Occipital lobe (tissue), 2 donors: ENCODE measurements around the gene GJD4. TPM values are rescaled to one million over a fixed set of nuclear protein-coding genes. Genes with fewer than 3 reads are reported as not detected.

Experiments
- DNase-seq: peaks from one replicate; lab custom pipeline; 2025; lab: John Stamatoyannopoulos, UW
- total RNA-seq: library from RNA; depleted of rRNA; stranded (reverse); fragments of >200 nt; gene quantifications from one replicate; pipeline ENCODE4 v1.2.3, GENCODE V29; 2014

GJD4 gene
- total RNA-seq, 1 donor from 2014 or later: not detected

DNA sequence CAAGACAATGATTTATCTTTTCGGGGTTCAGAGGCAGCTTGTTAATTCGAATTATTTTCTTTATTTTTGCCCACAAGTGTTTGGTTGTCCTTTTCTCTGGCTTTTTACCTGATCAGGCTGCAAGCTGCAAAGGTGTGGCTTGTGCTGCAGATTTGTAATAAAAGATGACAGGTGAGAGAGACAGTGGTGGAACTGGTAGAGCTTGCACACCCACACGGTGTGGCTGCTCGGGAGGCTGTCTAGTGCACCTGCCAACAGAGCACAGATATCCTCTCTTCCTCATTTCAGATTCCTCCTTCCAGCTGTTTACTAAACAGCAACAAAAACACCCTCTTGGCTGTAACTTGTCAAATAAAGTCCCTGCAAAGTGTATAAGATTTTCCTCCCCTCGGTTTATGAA lies 9.2 kb downstream of the GJD4 start:
- no peak for DNase-seq

DNA sequence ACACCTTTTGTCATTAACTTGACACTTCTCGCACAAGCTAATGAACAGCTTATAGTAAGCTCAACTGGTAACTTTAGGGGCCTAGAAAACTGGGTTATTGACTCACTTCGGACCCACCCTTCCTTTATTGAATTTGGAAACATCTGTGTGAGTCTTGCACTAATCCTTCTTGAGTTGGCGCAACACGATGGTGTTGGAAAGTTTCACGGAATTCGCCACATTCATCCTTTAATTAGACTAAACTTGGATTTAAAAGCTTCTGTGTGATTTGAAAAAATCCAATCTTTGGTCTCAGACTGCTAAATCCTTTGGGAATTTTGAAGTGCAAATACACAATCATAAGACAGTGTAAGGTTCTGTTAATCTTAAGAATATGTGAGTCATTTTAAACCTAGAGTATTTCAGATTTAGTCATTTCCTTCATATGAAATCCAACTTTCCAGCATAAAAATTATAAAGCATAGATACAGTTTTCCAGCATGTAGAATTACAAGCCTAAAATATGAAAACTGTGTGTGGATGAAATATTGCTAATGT lies 21.9 kb downstream of the GJD4 start:
- no peak for DNase-seq

DNA sequence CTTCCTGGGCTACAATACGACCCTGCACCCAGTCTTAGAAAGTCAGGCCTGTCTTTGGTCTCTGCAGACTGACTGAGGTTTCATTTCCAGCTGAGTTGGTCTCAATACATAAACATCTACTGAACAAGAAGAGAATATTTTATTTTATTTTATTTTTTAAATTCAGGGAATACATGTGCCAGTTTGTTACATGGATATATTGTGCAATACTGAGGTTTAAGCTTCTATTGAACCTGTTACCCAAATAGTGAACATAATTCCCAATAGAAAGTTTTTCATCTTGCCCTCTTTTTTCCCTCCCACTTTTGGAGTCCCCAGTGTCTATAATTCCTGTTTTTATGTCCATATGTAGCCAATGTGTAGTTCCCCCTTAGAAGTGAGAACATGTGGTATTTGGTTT lies 26.3 kb downstream of the GJD4 start:
- DNase-seq: no peak

DNA sequence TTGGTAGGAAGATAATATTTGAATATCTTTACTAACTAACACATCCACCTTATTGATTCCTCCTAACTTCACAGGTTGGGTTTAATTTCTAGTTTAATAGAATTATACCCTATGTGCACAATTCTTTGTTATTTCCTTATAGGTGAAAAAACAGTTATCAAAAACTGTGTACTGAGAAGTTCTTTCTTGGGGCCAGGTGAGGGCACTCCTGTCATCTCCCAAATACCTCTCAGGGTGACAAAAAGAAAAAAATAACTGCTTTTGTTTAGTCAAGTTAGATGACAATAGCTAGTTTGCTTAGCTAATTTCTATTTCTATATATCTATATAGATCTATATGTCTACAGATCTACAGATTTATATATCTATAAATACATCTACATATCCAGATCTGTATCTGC lies 26.9 kb downstream of the GJD4 start:
- DNase-seq: no peak

DNA sequence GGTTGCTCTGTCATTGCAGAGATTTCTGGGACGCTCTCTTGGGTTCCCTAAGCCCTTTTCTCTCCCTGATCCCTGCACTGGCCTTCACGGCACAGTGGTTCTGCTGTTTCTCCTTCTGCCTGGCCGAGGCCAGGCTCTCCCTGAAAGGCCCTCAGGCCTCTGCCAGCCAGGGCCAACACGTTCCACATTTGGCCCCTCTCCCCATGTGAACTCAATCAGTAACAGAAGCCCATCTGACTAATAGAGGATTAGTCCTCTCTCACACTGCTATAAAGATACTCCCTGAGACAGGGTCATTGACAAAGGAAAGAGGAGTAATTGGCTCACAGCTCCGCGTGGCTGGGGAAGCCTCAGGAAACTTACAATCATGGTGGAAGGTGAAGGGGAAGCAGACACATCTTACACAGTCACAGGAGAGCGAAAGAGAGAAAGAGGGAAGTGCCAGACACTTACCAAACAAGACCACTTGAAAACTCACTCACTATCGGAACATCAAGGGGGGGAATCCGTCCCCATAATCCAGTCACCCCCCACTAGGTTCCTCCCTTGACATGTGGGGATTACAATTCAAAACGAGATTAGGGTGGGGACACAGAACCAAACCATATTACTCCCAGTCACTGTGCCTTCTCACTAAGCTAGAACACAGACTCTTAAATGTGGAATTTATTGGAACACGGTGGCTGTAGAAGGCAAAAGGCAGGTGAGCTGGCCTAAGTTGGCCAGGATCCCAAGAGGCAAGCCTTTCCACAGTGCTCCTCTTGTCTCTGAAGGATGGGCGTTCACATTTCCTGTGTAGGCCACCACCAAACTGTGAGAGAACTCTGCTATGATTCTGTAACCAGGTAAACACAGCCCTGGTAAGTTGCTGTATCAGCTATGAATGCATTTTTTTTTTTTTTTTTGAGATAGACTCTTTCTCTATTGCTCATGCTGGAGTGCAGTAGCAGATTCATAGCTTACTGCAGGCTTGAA lies 28.2 kb downstream of the GJD4 start:
- DNase-seq: no peak

DNA sequence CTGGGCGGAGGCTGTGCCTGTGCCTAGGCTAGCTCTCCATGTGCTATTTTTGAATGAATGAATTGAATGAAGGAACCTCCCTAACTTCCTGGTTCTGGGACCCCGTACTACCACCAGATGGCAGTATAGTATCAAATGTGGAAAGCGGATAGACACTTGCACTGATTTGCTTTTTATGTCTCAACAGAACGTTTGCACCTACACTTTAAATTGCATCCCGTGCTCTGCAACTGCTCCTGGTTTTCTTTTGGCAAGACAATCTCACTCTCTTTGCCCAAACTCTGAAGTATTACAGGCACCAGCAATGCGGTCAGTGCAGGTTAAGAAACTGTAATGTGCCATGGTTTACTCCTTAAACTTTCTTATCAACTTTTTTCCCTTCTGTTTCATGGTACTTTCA lies 30.4 kb downstream of the GJD4 start:
- peak; percentile 43 for DNase-seq

DNA sequence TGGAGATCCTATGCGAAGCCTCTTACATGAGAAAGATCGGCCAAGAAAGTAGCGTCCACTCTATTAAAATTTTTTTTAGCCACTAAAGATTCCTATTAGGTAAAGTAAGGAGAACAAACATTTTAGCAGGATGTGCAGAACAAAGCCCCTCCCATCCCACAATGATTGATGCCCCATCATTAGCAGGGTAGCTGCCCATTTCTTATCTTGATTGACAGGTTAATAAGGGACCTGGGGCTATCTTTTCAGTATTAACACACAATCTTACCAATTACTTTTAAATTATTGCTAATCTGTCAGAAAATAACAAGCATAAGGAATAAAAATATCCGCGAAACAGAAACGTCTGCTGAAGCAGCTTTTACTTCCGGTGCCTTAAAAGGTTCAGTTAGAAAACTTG lies 31.8 kb downstream of the GJD4 start:
- no peak for DNase-seq

DNA sequence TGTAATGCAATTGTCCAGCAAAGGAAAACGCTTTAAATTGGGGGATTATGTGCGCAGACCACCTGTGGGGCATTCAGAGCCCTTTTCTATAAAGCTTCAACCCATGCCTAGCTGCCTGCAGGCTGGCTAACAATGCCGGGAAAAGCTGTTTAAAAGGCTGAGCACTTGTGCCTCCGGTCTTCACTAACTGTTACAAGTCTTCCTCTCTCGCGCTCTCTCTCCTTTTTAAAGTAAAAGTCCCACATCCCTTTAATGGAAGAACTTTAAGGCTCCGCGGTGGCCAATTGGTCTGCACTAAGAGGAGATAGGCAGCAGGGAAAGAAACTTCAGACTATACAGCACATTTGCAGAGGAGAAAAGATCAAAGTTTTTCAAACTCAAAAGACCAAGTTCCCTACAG lies 32.3 kb downstream of the GJD4 start:
- DNase-seq: no peak

DNA sequence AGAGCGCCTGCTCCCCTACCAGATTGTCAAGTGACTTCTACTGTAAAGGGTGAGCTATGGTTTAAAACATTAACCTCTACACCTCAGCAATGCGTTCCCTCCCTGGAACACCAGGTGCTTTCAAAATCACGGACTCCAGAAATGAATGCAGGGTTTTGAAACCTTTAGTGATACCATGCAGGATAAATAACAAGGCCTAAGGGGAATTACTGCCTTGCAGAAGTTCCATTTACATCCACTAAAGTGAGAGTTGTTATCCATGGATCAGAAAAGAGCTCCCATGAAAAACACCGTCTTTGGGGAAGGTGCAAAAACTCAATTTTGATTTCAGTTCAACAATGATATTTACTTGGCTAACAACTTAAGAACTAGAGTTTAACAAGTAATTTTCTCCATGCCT lies 33.0 kb downstream of the GJD4 start:
- no peak for DNase-seq

DNA sequence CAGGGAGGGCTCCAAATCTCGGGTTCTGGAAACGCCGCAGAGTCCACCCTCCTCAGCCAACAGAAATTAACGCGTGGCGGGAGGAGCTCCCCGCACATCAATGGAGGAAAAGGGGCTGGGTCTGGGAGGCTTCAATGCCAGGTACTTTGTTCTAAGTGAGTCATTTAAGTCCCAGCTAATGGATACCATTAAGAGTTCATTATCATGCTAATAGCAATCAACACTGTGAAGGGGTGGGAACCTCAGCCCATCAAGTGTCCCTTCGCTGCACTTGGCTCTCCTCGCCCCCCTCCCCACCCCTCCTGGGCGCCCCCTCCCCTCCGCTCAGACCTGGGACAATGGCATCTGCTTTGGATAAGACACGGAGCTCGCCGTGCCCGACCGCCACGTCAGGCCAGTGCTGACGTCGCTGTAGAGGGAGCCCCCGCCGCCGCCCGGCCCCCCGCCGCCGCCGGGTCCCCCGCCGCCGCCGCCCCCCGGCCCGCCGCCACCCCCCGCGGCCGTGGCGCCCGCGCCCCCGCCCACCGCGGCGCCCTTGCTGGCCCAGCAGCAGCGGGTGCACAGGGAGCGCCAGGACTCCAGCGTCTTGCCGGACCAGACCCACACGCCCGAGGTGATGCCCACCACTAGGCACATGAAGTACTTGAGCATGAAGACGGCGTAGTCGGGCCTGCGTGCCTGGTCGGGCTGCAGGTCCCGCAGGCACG lies 34.0 kb downstream of the GJD4 start:
- no peak for DNase-seq

DNA sequence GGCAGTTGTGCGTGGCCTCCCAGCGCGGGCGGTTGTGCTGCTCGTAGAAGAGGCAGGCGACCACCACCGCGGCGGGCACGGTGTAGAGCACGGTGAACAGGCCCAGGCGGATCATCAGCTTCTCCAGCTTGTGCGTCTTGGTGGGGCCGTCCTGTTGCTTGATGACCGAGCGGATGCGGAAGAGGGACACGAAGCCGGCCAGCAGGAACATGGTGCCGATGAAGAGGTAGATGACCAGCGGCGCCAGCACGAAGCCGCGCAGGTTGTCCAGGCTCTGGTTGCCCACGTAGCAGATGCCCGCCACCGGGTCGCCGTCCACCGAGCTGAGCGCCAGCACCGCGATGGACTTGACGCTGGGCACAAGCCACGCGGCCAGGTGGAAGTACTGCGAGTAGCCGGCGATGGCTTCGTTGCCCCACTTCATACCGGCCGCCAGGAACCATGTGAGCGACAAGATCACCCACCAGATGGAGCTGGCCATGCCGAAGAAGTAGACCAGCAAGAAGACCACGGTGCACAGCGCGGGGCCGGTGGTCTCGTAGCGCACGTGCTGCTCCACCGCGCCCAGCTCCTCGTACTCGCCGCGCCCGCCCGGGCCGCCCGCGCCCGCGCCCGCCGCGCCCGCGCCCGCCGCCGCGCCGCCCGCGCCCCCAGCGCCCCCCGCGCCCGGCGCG lies 34.7 kb downstream of the GJD4 start:
- no peak for DNase-seq

DNA sequence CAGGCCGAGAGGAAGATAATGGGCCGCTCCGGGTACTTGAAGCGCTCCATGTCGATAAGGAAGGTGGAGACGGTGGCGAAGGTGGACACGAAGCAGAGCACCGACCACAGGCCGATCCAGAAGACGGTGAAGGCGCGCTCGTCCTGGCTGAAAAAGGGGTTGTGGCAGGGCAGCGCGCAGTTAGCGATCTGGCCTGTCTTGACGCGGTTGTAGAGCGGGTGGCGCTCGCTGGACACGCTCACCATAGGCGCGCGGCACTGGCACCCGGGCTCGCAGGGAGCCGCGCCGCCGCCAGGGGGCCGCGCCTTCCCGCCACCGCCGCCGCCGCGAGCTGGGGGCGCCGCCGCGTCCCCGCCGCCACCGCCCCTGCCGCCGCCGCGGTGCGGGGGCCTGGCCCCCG lies 35.3 kb downstream of the GJD4 start:
- peak; percentile 30 for DNase-seq

DNA sequence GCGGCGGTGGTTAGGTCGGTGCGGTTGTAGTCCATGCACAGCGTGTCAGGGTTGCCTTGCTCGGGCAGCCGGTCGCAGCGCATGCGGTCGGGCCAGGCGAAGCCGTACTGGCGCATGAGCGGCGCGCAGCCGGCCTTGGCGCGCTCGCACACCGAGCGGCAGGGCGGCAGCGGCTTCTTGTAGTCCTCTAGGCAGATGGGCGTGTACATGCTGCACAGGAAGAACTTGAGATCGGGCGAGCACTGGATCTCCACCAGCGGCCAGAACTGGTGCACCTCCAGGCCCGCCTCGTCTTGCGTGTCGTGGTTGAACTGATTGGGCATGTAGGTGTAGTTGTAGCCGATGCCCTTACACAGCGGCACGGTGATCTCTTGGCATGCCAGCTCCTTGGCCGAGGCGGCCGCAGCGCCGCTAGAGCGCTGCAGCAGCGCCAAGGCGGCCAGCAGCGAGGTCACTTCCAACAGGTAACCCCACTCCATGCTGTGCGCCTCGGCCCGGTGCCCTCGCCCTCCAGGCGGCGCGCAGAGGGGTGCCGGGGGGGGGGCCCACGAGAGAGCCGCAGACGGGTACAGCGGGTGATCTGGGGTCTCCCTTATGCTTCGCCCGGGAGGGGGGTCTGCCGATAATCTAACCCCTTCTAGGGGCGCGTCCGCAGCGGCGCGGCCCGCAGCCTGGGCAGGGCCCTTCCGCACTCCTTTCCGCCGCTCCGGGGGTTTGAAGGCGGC lies 36.0 kb downstream of the GJD4 start:
- peak; percentile 47 for DNase-seq

DNA sequence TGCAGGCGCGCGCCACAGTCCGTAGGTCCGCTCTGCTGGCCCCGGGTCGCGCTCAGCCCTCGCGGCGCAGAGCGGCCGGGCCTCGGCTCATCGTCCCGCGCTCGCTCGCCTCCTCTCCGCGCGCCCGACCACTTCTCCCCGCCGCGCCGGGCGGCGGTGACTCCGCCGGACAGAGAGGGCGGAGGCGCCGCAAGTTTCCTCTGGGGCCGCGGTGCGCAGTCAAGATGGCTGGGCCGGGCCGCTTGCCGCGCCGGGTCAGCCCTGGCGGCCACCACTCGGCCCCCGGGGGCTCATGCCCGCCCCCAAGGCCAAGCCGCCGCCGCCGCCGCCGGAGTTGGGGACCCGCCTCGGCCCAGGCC lies 36.5 kb downstream of the GJD4 start:
- no peak for DNase-seq

DNA sequence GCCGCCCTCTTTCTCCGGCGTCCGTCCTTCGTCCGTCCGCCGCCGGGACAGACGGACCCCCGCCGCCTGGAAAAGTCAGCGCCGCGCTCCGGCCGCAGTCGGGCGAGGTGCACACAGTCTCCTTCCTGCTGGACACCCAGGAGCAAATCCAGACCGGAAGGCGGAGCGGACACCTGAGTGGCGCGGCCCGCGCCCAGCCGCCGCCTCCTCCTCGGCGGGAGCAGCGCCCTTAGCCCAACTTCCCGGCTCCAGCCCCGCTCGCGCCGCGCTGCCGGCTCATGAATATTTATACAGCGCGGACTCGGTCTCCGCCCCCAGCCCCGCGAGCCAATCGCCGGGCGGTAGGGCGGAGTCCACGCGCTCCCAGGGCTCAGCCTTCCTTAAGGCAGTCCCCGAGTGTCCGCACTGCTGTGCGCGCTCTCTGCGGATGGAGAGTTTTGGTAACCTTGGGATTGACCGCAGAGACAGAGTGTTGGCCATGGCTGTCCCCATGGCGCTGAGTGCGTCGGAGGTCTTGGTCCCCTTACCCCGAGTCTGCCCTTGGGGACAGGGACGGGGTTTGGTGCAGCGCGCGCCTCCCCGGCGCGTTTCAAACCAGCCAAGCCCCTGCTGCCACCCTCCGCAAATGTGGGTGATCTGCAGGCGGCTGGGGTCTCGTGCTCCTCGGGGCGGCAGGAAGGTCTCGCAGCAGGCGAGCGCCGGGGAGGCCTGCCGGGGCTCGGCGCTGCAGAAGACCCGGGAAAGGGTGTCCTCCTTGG lies 37.1 kb downstream of the GJD4 start, which contains the start of gene FZD8:
Gene FZD8, minus strand, starts transcription at position 262 of the 758 bp plus-strand sequence. CDS start 867 bp downstream, outside the sequence.
- peak; percentile 85 for DNase-seq

DNA sequence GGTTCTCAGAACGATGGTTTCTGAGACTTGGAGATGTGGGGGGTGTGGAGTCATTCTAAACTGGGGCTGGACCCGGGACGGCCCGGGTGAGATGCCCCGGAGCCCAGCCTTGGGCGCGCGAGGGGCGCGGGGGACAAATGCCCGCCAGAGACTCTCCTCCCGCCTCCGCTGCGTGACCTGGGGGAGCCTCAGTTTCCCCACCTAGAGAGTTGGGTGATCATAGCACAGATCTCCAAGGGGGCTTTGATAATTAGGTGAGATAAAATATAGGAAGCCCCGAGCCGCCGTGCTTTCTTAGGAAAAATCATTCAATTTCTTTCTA lies 37.6 kb downstream of the GJD4 start:
- no peak for DNase-seq

DNA sequence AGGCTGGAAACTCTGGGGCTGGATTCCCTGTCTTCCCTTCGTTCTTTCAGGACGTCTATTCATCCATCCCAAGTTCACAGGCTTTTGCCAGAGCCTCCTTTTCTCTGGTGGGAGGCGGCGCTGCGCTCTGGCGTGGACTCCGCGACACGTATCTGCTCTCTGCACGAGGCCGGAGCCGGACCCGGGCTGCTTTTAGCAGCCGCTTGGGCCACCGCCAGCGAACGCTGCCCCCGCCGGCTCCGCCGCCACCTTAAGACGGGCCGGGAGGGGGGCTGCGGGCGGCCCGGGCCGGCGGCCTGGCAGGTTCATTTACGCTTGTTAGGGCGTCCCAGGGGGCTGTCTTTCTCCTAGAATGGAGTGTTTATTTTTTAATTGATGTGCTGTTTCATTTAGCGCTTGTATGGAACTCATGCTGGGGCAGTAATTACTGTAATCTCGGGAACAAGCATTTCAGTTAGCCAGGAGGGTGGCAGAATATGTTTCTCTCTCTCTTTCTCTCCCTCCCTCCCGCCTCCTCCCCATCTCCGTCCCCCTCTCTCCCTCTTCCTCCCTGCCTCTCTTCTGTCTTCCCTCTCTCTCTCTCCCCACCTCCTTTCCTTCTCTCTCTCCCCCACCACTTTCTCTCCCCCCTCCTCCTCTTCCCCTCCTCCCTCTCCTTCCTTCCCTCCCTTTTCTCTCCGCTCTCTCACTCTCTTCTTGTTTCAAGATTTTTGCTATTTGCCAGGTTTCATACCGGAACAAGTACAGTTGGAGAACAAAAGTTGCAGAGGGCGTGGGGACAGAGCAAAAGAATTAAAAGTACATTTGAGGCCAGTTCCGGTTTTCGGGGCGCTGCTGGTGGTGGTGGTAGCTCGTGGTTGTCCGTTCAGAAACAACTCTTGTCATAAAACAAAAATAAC lies 38.3 kb downstream of the GJD4 start:
- peak; percentile 54 for DNase-seq

DNA sequence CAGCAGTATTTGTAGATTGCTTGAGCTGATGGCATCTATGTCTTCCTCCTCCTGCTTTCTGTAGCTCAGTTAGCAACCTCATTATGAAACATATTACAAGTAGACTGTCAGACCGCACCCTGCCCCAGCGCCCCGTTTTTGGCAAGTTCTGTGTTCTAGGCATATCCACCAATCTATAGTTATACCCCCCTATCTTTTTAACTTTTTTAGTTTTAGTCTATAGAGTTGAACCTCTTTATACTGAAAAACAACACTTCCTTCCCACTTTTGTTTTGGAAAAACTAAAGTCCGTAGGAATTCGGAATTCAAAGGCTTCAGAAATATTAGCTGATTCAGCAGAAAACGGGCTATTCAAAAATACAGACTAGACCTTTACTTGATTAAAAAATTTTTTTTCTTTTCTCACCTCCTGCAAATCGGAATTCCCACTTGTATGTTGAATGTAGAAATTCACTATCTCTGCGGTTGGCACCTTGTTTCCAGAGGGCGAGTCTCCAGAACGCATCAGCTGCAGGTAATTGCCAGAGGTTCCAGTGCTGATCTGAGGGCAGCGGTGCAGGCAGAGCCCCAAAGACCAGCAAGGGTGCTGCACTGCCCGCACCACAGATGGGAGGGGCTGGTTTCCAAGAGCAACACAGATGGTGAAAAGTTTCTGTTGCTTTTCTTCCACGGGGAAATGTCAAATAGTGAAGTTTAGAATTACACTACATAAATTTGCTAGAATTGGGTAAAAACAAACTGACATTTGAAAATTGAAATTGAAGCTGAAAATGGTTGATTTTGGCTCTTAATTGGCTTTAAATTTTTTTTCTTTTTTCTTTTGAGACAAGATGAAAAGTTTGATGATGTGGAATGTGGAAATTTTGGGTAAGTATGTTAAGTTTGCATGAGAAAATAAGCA lies 39.2 kb downstream of the GJD4 start:
- DNase-seq: no peak
